Activated CD4-positive, CD25-positive, alpha-beta regulatory T cell treated with anti-CD3 and anti-CD28 coated beads, Interleukin-2, amount 50 U/mL, for 72 hours (primary cell): ENCODE measurements around the gene NAT8.
"Not testable (repeated sequence)": the region's sequence is repeated elsewhere in the genome, so short reads cannot be mapped to it uniquely, and the experiment has no call there.

Experiments
- DNase-seq: peaks from one replicate; pipeline ENCODE4 v3.0.0; 2021

Gene NAT8

DNA sequence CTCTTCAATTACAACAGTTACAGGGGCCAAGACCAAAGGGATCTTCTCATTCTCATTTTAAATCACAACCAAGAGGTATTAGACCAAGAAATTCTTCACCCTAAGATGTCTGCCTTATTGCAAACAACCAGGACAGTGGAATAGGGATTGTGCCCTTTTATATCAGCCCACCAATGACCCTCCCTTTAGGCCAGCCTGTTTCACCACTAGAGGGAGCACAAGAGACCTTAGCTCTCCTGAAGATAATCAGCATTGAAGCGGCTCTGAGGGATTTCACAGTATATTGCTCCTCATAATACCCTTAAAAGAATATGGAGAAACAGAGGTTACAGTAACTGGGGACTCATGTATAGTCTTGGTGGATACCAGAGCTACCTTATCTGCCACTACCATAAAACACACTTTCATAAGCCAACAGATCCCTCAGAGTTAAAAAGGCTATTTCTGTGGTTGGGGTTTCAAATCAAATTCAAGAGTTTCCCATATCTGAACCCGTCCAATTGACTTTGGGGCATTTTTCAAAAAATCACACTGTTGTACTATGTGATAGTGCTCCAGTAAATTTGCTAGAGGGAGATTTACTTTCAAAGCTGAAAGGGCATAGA lies 11.5 kb downstream of the NAT8 start:
- not testable (repeated sequence) for DNase-seq

DNA sequence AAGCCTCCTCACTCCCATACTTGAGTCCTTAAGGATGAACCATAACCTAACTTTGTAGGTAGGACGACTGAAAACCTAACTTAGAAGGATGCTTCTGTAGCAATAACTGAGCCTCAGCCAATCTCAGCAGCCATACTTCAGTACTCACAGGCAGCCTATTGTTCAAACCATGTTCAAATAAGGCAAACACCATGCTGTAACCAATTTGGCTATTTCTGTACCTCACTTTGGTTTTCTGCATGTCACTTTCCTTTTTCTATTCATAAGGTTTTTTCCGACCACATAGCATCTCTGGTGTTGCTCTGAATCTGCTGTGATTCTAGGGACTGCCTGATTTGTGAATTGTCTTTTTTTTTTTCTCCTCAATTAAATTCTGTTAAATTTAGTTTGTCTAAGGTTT lies 13.7 kb downstream of the NAT8 start:
- not testable (repeated sequence) for DNase-seq

DNA sequence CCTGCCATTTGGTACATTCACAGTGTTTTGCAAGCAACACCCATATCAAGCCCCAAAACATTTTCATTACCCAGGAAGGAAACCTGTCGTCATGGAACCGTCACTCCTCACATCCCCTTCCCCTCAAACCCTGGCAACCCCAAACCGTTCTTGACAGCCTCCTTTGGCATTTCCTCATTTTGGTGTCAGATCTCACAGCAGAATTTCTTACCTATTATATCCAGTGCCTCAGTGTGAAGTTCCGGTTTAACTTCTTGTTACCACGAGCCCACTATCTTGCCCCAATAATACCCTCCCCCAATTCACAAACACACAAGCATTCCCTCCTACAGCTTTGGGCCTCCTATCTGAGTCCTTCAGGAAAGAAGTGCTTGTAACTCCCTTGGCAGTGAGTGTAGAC lies 16.0 kb downstream of the NAT8 start:
- DNase-seq, result not testable (repeated sequence)

DNA sequence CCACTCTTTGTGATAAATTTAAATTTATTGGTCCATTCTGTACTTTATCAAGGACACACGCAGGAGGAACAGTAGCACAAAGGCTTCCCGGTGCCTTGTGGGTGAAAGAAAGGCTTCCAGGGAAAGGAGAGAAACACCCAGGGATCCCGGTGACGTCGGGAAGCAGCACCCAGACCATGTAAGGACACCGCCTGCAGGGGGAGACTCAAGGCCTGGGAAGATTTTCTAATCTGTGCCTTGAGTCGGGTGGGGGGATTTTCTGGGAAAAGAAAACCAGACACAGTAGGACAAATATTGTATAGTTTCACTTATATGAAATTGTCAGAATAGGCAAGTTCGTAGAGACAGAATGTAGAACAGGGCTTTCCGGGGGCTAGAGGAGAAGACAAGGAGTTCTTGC lies 17.6 kb downstream of the NAT8 start:
- DNase-seq, result not testable (repeated sequence)

DNA sequence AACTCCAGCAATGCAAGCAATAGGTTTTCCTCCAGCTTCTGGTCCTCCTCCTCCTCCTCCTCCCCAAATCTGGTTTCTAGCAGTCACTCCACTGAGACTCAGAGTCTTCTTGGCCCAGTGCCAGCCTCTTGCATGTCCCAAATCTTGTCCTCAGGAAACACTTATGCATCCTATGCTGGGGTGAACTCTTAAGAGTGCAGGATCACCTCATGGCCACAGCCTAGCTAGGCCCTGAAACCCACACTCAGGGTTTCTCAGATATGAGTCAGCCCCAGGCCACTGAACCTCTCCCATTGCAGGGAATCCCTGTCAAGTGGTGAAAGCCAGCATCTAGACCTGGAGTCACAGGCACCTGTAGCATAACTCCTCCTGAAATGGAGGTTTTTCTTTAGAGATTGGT lies 18.2 kb downstream of the NAT8 start:
- DNase-seq, result not testable (repeated sequence)

DNA sequence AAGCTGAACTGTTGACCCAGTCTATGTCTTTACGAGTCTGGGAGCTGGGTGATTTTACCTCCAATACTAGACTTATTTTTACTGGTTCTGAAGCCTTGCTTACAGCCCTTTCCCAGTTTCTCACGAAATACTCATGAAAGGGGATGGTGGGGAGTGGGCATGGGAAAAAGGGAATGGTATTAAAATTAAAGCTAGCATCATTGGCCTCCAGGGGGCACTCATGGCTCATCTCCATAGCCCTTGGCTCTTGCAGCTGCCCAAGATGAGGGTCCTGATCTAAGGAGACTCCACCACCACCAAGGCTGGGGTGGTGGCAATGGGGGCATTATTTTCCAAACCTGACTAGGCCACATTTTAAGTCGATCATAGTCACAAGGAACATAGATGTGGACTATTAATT lies 22.3 kb downstream of the NAT8 start:
- DNase-seq, result not testable (repeated sequence)

DNA sequence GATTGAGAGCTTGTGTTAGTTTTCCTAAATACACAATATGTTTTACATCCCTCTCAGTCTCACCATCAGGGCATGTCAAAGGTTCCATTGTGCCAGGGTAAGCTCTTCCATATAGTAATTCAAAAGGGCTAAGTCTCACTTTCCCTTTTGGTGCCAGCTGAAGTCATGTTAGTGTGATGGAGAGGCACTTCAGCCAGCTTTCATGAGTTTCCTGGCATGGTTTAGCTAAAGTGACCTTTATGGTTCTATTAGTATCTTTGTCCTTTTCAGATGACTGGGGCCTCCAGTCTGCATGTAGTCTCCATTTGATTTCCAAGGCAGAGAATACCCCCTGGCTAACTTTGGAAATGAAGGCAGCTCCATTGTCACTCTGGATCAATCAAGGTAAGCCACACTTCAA lies 27.2 kb downstream of the NAT8 start:
- DNase-seq, result no peak

DNA sequence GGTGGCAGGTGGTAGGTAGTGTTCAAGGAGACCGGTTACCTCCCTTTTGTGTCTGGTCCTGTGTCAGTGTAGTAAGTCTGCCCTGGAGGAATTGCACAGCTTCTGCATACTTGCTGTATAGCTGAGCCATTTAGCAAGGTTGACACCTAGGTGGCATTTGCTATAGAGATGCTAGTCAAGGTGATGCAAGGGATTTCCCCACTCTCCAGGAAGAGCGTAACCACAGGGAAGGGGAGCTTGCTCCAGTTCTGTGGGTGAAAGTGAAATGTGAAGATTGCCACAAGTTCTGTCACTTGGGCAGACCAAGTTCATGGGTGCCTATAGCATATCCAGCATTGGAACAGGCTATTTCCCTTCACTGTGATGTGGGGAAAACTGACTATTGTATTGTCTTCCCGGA lies 28.1 kb downstream of the NAT8 start:
- no peak for DNase-seq

DNA sequence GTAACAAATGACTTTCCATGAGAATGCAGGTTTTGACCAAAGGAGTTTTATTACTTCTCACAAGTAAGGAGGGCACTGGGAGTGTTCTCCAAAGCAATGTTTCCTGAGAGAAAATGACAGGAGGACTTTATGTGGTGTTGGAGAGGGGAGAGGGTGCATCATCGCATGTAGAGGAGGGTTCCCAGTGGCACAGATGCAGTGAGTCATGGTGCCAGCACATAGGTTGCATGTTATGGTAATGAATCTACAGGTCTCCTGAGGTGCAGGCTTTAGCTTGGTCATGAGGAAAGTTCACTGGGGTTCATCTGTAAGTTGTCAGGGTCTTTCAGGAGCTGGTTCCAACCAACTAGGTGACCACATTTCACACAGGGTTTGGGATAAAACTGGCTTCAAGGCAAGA lies 30.4 kb downstream of the NAT8 start:
- DNase-seq, result no peak

DNA sequence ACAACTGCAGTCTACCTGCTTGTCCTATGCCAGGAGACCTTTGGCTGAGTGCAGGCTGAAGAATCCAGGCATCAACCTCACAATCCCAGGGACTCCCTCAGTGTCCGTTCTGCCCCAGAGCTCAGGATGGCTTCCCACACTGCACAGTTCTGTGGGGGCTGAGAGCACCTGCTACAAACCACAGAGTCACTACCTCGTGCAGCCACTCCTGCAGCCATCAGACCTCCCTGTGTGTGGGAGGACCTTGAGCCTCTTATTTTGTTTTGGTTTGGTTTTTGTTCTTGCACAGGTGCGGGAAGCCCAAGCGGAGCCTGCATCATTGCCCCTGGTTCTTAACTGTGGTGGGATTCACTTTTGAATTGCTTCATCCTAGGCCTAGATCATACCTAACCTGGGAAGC lies 31.0 kb downstream of the NAT8 start:
- no peak for DNase-seq

DNA sequence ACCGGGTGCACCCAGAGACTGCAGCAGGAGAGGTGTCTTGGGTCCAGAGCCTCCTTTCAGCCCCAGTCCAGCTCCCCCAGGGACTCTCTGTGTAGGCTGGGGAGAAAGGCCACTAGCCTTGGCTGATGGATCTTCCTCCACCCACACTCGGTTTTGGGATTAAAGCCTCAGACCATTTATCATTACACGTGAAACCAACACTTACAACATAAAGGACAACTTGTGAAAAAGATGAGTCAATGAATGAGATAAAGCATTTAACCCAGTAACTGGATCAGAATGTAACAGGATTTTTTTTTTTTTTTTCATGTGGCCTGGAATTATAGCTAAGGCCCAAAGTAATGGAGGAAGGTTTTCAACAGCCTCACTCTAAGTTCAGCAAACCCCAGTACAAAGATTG lies 32.1 kb downstream of the NAT8 start:
- no peak for DNase-seq

DNA sequence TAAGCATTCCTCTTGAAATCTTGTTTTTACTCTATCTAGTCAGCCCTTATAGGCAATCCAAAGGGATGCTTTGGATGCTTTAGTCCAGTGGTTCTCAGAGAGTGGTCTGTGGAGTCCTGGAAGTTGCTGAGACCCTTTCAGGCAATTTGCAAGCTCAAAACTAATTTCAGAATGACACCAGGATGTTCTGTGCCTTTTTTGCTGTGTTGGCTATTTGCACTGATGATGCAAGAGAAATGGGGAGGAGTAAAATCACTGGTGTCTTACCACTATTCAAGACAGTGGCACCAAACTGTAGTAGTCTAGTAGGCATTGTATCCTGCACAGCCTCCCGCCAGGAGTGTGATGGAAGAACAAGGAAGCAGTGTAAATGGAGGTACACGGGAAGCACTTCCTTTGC lies 37.6 kb downstream of the NAT8 start:
- not testable (repeated sequence) for DNase-seq

DNA sequence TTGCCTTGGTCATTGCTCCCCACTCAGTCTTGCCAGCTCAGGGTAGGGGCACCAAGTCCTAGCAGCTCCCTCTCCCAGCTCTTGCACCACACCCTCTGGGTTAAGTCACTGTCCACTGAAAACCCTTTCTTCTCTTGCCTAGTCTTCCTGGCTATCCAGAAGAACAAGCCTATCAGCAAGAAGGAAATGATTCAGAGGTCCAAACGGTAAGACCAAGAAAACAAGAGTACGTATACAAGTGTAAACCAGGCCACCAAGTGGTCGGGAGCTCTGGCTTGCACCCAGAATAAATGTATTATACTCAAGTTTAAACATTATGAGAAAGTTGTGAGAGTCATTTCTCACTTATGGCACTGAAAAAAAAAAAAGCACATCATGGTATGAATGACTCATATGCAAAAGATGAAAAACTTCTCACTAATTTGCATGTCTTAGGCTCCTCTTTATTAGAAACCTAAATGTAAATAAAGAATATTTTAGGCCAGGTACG lies 39.1 kb downstream of the NAT8 start:
- not testable (repeated sequence) for DNase-seq

DNA sequence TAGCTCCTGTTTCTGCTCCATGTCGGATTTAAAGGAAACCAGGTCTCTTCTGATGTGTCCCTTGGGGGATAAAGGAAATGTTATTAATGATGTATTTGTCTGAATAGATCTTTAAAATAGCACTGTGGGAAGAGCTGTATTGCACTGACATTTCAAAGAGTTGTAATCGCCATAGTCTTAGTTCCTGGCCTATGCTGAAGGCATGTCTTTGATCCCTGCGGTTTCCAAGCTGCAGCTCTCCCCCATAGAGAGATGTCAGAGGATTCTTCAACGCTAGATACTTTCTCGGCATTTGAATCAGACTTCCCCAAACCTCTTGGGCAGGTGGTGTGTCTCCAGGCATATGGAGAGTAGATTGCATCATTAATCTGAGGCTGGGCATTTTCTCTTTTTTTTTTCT lies 40.4 kb downstream of the NAT8 start:
- DNase-seq, result no peak

DNA sequence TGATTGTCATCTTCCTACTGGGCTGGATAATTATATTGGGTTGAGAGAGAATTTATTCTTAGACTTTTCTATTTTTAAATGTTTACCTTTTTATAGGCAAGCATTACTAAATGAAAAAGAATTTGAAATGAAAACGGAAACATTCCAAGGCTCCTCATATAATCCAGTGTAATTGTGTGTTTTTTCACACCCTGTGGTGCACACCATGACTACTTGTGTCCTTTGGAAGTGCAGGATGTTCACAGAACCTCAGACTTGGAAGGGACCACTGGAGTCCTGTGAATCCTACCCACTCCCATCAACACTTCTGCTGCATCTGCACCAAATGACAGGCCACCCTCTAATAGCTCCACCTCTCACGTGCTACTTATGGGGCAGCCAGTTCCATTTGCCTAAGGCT lies 48.0 kb downstream of the NAT8 start:
- DNase-seq, result no peak

DNA sequence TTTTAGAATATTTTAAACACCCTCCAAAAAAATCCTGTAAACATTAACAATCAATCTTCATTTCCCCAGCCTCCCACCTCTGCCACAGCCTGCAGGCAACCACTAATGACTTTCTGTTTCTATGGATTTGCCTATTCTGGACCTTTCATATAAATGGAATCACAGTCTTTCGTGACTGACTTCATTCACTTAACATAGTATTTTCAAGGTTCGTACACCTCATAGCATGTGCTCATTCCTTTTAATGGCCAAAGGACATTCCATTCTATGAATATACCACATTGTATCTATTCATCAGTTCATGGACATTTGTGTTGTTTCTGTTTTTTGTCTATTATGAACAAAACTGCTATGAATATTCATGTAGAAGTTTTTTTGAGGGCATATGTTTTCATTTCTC lies 48.5 kb downstream of the NAT8 start:
- no peak for DNase-seq
